Gastrocnemius medialis (tissue), 4 donors: ENCODE results near the gene FUOM.

ENCODE experiments used
- POLR2A ChIP-seq, 2 donors: fragments of 450-650 bp; IDR thresholded peaks; one replicate each; pipeline ENCODE4 v1.6.1; 2017; ENCODE audit warnings: antibody characterized with exemption in 2 of 2, mild to moderate bottlenecking in 2 of 2, moderate library complexity in 2 of 2
- TF ChIP-seq, protein P1 (sequence below), 5 experiments: fragments of 450-650 bp in 3 of 5; fragments of 200-600 bp in 2 of 5; sonication (generic) in 2 of 5; IDR thresholded peaks in 4 of 5; conservative IDR thresholded peaks in 1 of 5; 1 replicate in 4 of 5; 2 replicates in 1 of 5; pipeline ENCODE4 v1.5.1; 2016 to 2019; ENCODE audit warnings: antibody characterized with exemption in 5 of 5, mild to moderate bottlenecking in 3 of 5, moderate library complexity in 3 of 5

GRCh38 chr10:133378251-133379096, 20.7 kb upstream of the FUOM start:
- TF ChIP-seq, protein P1, sequence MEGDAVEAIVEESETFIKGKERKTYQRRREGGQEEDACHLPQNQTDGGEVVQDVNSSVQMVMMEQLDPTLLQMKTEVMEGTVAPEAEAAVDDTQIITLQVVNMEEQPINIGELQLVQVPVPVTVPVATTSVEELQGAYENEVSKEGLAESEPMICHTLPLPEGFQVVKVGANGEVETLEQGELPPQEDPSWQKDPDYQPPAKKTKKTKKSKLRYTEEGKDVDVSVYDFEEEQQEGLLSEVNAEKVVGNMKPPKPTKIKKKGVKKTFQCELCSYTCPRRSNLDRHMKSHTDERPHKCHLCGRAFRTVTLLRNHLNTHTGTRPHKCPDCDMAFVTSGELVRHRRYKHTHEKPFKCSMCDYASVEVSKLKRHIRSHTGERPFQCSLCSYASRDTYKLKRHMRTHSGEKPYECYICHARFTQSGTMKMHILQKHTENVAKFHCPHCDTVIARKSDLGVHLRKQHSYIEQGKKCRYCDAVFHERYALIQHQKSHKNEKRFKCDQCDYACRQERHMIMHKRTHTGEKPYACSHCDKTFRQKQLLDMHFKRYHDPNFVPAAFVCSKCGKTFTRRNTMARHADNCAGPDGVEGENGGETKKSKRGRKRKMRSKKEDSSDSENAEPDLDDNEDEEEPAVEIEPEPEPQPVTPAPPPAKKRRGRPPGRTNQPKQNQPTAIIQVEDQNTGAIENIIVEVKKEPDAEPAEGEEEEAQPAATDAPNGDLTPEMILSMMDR (IDR thresholded peaks at IDR 0.05 in 4 of 5, conservative IDR thresholded peaks at IDR 0.05 in 1 of 5), result no peak
- TF ChIP-seq POLR2A (IDR thresholded peaks at IDR 0.05), result peak; percentile 20 to 35
